ENCODE data around the gene CCDC28B.

GRCh38 chr1:32186077-32186476, 14.3 kb upstream of the CCDC28B start:
- no peak for TF ChIP-seq CTCF (IDR thresholded peaks at IDR 0.05)
- no peak for TF ChIP-seq POLR2AphosphoS5 (IDR thresholded peaks at IDR 0.05)
- TF ChIP-seq POLR2A (IDR thresholded peaks at IDR 0.05), result no peak
